Cerebellar nuclear complex (tissue), 1 donor: ENCODE measurements around the gene EIF6.
"Not testable (repeated sequence)": the region's sequence is repeated elsewhere in the genome, so short reads cannot be mapped to it uniquely, and the experiment has no call there.

Experiments used
- DNase-seq, 2 experiments: peaks; one replicate each; lab custom pipeline; 2025; lab: John Stamatoyannopoulos, UW

Gene EIF6

DNA sequence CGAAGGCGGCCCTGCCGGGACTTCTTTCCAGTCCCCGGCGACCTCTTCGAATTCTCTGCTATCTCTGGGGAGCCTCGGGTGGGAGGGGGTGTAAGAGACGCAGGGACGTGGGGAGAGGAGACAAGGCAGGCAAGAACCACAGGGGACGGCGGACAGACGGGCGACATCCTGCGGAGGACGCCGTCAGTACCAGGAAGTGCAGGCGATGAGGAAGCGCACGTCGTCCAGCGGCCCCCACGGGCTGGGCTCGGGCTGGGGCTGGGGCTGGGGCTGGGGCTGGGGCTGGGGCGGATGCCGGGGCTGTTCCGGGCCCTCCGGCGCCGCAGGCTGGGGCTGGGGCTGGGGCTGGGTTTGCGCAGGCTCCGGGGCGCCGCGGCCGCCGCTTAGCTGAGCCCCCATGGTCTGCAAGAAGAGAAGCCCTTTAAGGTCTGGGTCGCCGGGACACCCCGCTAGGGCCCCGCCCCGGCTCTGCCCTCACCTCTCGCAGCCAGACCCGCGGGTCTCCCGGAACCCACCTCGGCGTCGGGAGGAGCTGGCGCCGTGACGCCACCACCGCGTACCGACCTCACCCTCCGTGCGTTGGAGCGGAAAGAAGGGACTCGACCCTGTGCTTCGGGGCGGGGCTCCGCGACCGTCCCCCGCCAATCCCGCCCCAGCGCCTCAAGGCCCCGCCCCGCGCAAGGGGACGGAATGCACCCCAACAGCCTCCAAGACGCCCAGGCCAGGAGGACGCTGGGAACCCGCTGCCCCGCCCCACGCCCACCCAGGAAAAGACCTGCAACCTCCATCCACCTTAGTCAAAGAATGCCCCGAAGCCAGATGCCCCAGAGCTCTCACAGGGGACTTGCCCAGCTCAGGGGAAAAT lies 6.8 kb downstream of the EIF6 start, which contains the start of gene MMP24OS:
Gene MMP24OS, minus strand, starts transcription at position 592 of the 865 bp plus-strand sequence. Its CDS starts 193 bp downstream, at position 399.
- DNase-seq = peak; percentile 53 to 73

DNA sequence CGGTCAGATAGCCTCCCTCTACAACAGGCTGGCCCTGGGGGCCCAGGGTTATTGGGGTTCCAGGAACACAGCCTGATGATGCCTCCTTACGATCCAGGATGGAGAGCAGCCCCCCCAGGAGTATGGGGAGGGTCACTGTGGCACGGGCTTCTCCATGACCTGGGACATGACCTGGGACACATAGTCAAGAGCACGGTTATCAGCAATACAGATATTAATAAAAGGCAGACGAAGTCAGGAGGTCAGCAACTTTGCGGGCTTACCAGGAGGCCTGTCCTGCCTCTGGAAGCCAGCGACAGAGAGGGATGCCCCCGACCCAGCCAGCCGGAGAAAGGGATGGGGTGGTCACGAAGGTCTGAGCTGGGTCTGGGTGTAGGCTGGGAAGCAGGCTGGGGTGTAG lies 7.4 kb downstream of the EIF6 start:
- DNase-seq = no peak

DNA sequence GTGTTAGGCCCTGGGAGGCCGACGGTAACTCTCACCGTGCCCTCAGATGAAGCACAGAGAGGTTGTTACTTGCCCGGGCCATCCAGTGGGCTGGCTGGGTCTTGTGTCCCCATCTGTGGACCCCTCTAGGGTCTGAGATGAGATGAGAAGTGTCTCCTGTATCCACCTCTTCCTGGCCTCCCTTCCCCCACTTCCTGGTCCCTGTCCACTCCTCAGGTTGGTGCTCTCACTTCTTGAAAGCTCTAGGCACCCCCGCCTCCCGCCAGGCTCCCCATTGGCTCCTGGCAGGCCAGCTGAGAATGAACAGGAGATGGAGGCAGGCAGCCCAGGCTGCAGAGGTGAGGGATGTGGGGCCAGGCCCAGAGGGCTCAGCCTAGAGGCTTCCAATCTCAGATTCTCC lies 8.2 kb downstream of the EIF6 start:
- no peak for DNase-seq

DNA sequence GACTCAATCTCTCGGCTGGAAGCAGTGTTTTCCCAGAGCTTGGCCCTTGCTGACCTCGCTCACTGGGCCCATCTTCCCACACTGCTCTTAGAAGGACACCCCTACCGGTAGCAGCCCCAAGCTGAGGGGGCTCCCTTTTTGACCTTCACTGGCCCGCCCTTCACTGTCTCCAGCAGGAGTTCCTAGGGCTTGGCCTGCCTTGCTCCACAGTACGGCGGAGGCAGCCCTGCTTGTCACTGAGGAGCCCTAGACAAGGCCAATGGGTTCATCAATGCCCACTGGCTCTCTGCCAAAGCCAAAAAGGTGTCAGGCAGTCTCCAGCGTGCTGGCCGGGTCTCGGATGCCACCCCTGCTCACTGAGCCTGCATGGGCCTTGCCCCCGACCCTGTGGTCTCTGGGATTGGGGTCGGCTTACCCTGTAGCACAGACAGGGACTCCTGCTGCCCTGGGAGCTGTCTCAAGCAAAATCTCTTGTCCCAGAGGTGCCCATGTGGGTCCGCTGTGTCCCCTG lies 8.8 kb downstream of the EIF6 start:
- no peak for DNase-seq

GRCh38 chr20:35274172-35275092 lies 10.1 kb downstream of the EIF6 start:
- DNase-seq = no peak

- DNase-seq = peak; percentile 37 to 78
These were observed 11.0 kb downstream of the EIF6 start for GRCh38 chr20:35273449-35274171.

GRCh38 chr20:35271904-35272303 lies 12.7 kb downstream of the EIF6 start:
- no peak for DNase-seq

- DNase-seq = no peak
These were observed 13.3 kb downstream of the EIF6 start for GRCh38 chr20:35271073-35271882.

DNA sequence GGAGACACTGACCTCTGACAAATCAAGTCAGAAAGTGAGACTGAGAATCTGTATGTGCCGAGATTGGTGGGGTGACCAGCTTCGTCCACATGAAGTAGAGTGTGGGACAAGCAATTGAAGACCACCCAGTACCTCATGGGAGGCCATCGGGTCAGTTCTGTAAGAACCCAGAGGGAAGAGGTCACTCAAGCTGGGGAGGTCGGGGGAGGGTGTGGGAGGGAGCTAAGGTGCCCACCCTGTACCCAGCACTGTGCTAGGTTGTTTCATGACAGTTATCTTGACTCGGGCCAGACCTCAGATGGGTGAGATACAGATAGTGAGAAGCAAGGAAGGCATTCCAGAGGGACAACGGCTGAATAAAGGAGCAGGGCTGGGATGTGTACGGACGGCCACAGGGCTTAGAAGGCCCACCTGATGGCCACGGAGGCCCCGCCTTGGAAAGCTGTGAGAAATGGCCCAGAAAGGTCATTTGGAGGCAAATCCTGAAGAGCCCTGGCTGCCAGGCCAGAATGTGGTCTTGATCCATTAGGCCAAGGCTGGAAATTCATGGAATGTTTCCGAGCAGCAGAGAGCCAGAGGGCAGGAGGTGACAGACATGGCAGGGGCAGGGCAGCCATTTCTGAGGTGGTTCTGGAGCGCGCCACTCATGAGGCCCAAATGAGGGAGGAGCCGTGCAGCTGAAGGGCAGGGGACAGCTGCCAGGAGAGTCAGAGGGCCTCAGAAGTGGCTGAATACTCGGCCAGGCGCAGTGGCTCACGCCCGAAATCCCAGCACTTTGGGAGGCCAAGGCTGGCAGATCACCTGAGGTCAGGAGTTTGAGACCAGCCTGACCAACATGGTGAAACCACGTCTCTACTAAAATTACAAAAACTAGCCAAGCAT lies 14.3 kb downstream of the EIF6 start:
- DNase-seq = no peak

GRCh38 chr20:35269055-35269781 lies 15.4 kb downstream of the EIF6 start:
- peak in 1 of 2 experiments; percentile 68 for DNase-seq

DNA sequence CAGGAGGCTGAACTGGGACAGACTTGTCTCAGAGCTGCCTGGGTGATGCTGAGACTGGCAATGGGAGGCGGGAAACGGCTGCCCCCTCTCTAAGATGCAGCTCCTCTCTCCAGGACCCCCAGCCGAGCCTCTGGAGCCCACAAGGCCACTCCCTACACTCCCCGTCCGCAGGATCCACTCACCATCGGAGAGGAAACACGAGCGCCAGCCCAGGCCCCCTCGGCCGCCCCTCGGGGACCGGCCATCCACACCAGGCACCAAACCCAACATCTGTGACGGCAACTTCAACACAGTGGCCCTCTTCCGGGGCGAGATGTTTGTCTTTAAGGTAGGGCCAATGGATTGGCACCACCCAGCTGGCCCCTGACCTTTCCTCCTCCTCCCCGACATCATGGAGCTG lies 17.5 kb downstream of the EIF6 start:
- no peak for DNase-seq

DNA sequence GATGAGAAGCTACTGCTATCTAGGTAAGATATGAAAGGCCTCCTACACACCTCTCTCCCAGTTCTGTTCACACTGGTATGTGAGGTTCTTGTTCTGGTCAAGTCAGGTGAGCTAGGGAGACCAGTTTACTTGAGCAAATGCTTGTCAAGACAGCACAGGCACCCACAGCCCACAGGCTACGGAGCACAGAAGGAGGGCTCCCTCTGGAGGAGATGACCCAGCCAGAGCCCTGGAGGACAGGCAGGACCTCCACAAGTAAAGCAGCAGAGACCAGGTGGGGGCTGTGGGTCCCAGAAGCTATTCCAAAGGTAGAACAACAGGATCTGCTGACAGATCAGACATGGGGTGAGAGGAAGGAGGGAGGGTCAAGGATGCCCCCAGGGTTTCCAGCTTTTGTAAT lies 19.8 kb downstream of the EIF6 start:
- no peak for DNase-seq

- DNase-seq = peak in 1 of 2 experiments; percentile 75
These were observed 20.8 kb downstream of the EIF6 start for GRCh38 chr20:35263532-35264341.

GRCh38 chr20:35262731-35263531 lies 21.6 kb downstream of the EIF6 start:
- peak in 1 of 2 experiments; percentile 84 for DNase-seq

- not testable (repeated sequence) for DNase-seq
These were observed 22.3 kb downstream of the EIF6 start for GRCh38 chr20:35262321-35262720.

- peak; percentile 66 to 77 for DNase-seq
These were observed 24.1 kb downstream of the EIF6 start for GRCh38 chr20:35260426-35260825.

GRCh38 chr20:35257175-35257909 lies 27.2 kb downstream of the EIF6 start:
- no peak for DNase-seq
